SKM-1 treated with dmso at 0.1 percent for 144 hours (cell line): ENCODE results near the gene CARD11.
"Not testable (repeated sequence)": the region's sequence is repeated elsewhere in the genome, so short reads cannot be mapped to it uniquely, and the experiment has no call there.

Experiments used
- DNase-seq: peaks from one replicate; lab custom pipeline; 2025; ENCODE audit not compliant: unreplicated experiment; lab: John Stamatoyannopoulos, UW

The CARD11 gene

DNA sequence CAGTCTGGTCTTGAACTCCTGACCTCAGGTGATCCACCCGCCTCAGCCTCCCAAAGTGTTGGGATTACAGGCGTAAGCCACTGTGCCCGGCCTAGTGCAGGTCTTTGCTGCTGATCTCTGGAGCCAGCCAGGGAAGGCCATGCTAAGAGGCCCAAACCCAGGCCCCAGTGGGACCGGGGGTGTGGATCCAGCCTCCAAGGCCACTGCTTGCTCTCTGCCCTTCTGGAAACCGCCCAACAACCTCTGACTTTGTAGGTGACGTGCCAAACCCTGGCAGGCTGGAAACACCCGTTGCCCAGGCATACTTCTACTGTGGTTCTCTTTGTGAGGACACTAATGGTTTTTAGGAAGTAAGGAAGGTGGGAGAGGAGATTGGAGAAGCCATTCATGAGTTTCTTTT is 116.1 kb downstream of the CARD11 start:
- DNase-seq, result no peak

DNA sequence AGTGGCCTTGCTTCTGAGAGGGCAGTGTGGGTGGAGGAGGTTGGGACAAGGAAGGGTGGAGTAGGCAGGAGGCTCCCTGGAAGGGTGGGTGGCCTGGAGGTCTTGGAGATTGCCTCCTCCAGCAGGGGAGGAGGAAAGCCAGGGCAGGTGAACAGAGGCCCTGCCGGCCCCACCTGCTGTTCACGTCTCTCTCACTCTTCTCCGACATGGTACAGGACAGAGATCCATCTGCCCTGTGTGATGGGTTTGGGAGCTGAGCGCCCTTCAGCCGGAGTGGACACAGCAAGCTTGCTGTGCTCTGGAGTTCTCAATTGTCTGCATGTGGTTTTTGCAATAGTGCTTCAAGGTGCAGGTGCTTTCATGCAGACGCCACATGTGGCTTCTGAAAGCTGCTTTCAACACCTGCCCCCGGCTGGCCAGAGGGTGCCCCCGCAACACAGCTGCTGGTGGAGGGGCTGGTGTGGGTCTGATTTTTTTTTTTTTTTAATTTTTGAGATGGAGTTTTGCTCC is 116.7 kb downstream of the CARD11 start:
- no peak for DNase-seq

DNA sequence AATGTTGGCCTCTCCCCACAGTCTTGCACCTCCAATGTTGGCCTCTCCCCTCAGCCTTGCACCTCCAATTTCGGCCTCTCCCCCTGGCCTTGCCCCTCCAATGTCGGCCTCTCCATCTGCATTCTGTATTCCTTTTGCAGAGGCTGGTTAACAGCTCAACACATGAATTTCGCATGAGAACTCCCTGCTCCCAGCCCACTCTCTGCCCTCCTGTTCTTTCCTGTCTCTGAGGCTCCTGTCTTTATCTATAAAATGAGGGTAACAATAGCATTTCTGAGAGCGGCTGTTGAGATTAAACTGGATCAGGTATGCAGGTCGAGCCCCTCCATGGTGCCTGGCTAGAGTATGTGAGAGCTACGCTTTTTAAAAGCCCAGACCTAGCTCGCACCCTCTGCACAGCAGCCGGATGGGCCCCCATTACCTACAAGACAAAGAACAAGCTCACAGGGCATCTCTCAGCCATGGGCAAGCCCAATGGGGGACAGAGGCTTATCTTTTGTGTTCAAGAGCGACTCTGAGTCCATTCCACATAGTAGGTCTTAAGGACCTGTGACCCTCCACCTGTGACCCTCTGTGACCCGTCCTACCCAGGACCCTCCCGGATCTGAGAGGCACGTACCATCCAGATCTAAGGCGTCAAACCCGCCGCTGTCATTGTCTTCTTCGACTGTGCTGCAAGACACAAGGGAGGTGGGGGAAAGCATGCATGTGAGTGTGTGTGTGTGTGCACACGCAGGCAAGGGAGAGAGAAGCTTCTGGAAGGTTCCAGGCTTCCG is 117.4 kb downstream of the CARD11 start:
- no peak for DNase-seq

DNA sequence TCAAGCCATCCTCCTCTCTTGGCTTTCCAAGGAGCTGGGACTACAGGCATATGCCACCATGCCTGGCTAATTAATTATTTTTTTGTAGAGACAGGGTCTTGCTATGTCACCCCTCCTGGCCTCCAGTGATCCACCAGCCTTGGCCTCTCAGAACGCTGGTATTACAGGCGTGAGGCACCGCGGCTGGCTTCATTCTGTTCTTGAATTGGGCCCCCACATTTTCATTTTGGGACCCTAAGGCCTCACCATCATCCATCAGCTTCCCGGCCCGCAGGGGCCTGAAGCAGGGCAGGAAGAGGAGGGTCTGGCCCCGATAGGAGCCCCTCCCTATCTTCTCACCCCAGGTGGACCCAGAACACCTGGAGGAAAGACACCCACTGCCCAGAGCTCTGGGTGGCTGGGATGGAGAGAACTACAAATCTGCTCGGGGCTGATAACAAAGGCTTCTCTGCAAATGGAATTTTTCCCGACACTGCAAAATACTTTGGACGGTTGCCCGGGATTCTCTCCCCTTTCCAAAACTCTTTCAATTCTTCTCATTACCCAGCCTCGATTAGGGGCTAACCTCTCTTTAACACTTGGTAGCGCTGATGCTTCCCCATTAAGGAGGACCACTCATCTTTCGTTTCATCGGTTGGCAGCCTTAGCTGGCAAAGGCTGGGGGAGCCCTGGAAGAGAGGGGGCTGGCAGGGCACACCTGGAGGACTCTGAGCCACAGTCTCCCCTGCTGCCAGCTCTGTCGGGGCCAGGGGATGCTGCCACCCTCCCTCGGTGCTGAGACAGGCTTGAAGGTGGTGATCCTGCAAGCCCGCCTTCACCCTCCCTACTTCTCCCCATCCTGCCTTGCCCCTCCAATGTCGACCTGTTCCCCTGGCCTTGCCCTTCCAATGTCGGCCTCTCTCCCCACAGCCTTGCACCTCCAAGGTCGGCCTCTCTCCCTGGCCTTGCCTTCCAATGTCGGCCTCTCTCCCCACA is 118.5 kb downstream of the CARD11 start:
- no peak for DNase-seq

GRCh38 chr7:2923886-2924574 is 119.6 kb downstream of the CARD11 start:
- DNase-seq, result no peak

GRCh38 chr7:2923291-2923781 is 120.3 kb downstream of the CARD11 start:
- no peak for DNase-seq

DNA sequence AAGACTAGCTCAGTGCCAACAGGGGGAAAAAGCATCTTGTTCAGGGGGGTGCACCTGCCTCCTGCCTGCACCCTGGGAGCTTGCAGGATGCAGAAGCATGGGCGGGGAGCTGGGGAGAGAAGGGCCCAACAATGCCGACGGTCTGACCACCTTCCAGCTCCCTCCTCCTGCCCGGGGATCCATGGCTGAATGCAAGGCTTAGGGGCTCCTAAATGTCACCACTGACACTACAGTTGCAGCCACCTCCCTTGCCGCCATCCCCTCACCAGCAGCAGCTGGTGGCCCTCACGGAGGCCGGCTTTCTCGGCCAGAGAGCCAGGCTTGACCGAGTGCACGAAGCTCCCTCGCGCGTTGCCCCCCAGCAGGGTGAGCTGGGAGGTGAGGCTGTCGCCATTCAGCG is 120.8 kb downstream of the CARD11 start:
- DNase-seq, result no peak

DNA sequence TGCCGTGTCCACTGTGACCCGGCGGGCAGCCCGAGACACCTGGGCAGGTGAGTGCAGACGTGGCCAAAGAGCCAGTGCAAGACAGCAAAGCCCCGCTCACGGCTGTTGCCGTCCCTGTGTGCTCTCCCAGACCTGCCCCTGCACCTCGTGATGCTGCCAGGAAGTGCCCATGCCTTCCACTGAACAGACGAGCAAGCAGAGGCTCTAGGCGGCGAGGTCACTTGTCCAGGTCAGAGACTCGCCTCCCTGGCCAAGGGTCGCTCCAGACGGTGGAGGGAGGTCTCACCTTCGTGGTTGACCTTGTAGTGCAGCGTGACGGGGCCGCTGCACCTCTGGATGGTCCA is 121.3 kb downstream of the CARD11 start:
- no peak for DNase-seq

- no peak for DNase-seq
Observed at GRCh38 chr7:2921653-2922347, 121.9 kb downstream of the CARD11 start.

DNA sequence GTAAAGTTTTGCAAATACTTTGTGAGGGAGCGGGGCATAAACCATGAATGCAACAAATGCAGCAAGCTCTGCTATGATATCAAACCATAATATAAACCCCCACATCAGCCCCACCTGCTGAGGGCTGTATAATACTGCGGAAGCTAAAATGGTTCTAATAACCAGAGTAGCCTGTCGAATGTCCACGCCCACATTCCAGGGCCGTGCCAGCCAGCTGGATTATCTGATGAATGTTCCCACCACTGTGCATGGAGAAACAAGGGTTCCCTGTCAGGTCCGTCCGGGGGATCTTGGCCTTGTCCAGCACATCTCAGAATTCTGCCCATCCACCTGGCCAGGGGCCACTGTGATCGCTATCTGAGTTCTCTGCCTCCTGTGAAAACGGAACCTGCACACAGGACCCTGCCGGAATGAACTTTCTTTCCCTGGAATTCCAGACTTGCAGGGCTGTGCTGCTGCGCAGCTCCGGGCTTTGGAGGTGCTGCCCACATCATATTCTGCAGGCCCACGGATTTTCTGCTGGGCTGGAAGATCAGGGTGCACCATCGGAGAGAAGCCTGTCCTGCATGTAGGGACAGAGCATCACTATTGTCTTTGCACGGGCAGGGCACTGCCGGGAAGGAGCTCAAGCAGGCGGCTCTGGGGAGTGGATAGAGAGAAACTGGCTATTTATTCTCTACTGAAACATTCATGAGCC is 122.6 kb downstream of the CARD11 start:
- no peak for DNase-seq

DNA sequence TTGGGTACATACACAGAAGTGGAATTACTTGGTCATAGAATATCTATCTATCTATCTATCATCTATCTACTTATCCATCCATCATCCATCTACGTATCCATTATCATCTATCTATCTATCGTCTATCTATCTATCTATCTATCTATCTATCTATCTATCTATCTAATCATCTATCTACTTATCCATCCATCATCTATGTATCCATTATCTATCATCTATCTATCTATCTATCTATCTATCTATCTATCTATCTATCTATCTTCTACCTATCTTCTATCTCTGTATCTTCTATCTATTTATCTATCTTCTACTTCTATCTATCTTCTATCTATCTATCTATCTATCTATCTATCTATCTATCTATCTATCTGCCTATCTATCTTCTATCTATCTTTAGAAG is 123.2 kb downstream of the CARD11 start:
- not testable (repeated sequence) for DNase-seq

GRCh38 chr7:2920041-2920440 is 123.6 kb downstream of the CARD11 start:
- DNase-seq, result no peak

DNA sequence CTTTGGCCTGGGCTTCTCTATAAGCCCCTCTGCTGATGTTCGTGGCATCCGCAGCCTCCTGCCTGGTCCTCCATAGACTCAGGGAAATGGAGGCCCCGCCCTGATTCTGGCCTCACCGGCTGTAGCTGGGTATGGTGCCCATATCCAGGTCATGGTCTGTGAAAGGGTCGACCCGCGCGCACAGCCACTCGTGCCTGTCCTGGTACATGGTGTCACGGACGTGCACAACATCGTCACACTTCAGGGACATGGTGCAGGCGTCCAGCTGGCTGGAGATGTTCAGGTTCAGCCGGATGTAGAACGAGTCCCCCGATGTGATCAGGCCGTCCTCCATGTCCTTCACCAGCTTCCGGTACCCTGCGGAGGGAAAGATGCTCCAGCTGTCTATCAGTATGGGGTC is 124.4 kb downstream of the CARD11 start:
- DNase-seq, result no peak

DNA sequence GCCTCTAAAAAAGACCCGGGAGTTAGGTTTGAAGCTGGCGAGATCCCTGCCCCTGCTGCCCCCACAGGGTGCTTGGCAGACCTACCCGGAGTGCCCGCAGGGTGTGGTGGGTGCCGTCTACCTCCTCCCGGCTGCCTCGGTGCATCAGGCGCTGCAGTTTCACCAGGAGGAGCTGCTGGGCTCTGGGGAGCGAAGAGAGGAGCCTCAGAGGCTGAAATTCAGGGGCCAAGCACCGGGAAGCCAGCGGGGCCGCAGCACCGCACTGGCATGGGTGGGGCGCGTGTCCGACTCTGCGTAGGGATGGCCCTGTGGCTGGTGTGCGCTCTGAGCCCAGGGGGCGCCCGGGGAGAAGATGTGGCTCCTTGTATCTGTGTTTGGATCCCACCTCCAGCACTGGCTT is 125.3 kb downstream of the CARD11 start:
- DNase-seq, result no peak

DNA sequence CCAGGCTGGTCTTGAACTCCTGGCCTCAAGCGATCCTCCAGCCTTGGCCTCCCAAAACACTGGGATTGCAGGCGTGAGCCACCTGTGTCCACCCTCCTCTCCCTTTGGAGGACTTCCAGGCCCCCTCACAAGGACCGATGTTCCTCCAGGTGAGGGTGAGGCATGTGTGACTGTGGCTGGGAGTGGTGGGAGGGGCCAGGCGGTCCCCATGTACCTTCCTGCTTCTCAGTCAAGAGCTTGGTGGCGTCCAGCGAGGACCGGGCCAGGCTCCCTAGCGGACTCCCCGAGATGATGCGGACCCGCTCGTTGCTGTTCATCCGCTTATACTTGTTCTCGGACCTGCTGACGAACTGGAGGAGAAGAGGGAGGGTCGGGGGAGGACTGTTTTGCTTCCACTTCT is 128.6 kb downstream of the CARD11 start:
- no peak for DNase-seq

GRCh38 chr7:2913760-2914387 is 129.8 kb downstream of the CARD11 start:
- no peak for DNase-seq

DNA sequence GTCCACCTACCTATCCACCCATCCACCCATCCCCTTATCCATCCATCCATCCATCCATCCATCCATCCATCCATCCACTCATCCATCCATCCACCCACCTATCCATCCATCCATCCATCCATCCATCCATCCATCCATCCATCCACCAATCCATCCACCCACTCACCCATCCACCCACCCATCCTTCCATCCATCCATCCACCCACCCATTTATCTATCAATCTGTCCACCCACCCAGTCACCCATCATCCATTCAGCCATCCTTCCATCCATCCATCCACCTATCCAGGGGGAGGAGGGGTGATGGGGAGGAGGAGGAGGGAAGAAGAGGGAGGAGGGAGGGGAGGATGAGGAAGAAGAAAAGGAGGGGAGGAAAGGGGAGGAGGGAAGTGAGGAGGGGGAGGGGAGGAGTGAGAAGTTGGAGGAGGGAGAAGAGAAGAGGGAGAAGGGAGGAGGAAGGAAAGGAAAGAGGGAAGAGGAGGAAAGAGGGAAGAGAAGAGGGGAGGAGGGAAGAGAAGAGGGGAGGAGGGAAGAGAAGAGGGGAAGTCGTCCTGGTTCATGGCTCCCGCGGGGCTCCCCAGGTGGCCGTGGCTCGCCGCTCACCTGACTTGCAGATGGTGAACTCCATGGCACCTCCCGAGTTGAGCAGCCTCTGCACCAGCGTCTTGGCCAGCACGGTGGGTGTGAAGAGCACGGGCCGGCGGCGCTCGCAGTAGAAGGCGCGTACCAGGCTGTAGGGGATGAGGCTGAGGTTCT is 130.8 kb downstream of the CARD11 start:
- no peak for DNase-seq

DNA sequence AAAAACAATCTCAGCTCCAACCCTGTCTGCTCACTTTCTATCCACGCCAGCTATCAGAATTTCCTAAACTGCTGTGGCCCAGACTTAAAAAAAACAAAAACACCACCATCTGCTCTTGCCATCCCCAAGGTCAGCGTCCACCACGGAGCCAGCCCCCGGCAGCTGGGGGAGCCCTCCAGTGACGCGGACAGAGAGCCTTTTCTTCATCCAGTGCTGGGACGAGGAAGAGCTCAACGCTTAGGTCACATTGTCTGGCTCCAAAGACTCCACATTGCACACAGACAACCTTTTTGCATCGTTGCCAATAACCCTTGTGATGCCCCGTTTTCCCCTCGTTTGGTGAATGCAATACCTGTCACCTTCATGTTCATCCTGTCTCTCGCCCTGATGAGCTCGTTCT is 132.2 kb downstream of the CARD11 start:
- DNase-seq, result no peak

DNA sequence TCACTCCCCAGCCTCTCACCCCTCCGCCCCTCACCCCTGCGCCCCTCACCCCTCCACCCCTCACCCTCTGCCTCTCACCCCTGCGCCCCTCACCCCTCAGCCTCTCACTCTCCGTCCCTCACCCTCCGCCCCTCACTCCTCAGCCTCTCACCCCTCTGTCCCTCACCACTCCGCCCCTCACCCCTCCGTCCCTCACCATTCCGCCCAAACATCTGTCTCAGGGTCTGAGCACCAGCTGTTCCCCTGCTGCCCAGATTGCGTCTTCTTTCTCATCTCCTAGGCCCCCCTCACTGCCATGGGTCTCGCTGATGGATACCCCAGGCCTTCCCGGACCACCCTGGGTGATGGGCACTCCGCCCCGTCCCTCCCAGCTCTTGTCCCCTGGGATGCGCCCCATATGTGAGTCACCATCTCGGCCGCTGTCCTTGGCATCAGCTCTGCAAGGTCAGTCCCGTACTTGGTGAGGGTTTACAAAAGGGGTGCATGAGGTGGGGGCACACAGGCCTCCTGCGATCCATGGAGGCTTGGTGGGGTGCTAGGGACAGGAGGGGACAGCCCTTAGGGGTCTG is 134.1 kb downstream of the CARD11 start:
- no peak for DNase-seq
